CD4-positive, alpha-beta T cell treated with Interleukin-2 at 100 ng/mL for 4 hours (primary cell): ENCODE measurements around the gene HSD17B2.
"Not testable (repeated sequence)": the region's sequence is repeated elsewhere in the genome, so short reads cannot be mapped to it uniquely, and the experiment has no call there.

ENCODE experiments used
- DNase-seq: peaks from one replicate; pipeline ENCODE4 v3.0.0-alpha.2; 2020; ENCODE audit warnings: low spot score

Gene HSD17B2

GRCh38 chr16:82134846-82135245, 99.8 kb downstream of the HSD17B2 start:
- no peak for DNase-seq

DNA sequence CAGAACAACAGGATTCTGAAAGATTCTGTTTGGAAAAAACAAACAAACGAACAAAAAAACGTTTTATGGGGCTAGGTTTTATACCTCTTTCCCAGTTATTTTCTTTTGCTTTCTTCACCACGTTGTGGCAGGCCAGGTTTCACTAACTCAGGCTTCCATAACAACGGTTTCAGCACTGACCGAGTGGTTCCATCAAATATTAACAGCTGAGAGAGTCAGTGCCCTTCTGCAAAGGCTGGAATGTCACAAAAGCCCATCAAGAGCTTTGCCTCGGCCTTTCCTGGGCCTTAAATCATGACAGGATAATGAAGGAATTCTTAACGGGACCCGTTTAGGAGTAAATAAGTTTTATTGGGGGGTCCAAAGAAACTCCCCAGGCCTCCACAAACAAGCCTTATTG, 100.8 kb downstream of the HSD17B2 start:
- DNase-seq = no peak

DNA sequence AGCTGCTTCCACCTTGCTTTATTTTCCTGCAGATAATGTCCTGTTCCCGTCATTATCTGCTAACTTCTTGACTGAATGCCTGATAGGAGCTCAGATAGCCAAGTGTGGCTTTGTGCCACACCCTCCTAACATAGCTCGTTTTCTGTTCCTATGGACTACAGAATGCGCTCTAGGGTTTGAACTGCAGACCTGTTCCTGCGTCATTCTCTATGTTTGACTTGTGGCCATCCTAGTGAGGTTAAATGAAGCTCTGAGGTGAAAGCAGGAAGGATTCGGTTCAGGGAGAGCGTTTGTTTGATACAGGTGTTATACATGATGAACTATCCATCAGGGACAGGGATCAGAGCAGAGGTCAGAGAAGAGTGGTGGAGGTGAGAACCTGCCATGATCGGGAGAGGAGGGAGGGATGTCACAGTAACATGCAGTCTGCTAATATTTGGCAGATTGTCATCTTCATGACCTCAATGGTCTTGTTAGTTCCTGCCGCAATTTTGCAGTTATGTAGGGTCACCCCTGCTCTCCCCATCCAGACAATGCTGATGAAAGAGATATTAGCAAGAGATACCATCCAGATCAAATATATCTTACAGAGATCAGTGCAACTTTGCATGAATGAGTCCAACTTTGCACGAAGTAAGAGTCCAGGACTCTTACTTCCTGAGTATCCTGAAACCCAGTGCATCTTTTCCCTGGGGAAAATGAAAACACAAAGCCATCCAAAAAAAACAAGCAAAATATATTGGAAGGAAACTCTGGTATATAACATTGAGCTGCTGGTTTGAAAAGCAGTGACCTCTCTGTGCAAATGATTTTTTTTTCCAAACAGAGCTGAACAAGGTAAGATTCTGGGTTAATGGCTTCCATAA, 102.1 kb downstream of the HSD17B2 start:
- no peak for DNase-seq

DNA sequence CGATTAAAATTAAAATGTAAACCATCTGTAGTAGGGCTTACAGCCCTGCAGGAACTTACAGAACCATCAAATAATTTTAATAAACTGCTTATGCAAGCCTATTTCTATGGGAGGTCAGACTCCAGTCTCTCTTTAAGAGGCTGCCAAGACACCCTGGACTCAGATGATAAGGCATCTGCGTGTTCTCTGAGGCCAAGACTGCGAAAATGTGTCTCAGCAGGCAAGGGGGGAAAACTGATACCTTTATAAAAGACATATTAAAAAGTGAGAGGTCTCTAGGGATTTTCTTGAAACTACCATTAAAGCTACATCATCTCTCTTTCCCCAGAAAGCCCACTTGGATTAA, 102.7 kb downstream of the HSD17B2 start:
- no peak for DNase-seq

DNA sequence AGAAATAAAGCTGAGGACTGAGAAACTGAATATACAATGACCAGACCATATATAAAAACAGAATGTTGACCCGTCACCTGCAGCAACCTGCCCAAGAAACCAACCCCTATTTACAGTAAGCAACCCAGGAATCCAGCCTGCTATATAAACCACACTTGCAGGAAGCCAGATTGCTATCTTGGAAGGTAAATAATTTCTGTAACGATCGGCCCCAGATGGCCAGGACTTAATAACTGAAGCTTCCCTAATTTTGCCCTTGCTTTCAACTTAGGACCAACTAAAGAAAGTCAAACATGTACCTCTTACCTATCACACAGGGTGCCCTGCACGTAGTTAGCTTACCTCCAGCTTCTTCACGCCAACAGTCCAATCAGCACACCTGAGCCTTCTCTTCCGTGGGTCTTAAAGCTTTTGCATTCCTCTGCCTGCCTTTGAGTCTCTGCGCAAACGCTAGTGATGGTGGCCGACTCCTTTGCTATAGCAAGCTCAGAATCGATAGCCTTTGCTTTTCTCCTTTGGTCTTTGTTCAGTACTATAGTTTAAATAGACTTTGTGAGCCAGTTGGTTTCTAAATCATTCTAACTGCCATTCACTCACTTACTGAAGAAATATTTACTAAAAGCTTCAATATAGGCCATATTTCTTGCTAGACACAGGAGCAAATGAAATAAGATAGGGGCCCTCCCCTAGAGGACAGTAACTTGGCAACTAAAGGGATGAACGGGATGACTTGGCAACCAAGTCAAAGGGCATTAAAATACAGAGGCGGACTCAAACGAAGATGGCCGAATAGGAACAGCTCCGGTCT, 103.6 kb downstream of the HSD17B2 start:
- no peak for DNase-seq

DNA sequence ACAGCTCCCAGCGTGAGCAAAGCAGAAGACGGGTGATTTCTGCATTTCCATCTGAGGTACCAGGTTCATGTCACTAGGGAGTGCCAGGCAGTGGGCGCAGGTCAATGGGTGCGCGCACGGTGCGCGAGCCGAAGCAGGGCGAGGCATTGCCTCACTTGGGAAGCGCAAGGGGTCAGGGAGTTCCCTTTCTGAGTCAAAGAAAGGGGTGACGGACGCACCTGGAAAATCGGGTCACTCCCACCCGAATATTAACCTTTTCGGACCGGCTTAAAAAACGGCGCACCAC, 104.2 kb downstream of the HSD17B2 start:
- not testable (repeated sequence) for DNase-seq

GRCh38 chr16:82146556-82146955, 111.5 kb downstream of the HSD17B2 start:
- DNase-seq = no peak

GRCh38 chr16:82146957-82147356, 111.9 kb downstream of the HSD17B2 start:
- DNase-seq = no peak

DNA sequence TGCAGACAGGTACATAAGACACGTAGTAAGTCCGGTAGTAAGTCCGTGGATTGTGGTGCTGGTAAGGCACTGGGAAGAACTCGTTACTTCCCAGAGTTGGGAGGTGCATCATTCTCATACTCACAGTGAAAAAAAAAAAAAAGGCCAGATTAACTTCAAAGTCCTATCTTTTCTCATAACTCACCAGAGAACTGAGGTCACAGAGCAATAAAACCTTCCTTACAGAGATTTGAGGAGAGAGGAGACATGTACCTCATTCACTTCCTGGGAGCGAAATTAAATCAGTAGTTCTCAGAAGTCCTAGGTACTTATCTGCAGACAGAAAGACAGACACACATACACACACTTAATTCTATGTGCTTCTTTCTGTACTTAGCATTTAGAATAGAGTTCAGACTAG, 112.5 kb downstream of the HSD17B2 start:
- no peak for DNase-seq
